SJSA1 (cell line): ENCODE data around the gene IRAK1. TPM values are rescaled to one million over a fixed set of nuclear protein-coding genes. Genes with fewer than 3 reads are reported as not detected.

Experiments used
- DNase-seq, 2 experiments: peaks; one replicate each; pipeline ENCODE4 v3.0.0-alpha.2; 2015 to 2020; ENCODE audit warnings: low spot score in 2 of 2, low read depth in 1 of 2
- H3K27ac ChIP-seq: fragments of 250-450 bp; sonication (Bioruptor Pico); 2 replicates; pipeline ENCODE4 v1.5.1; 2020; ENCODE audit warnings: mild to moderate bottlenecking, moderate library complexity
- H3K27me3 ChIP-seq: fragments of 250-450 bp; sonication (Bioruptor Pico); replicated peaks from 2 replicates; pipeline ENCODE4 v1.5.1; 2020; ENCODE audit warnings: mild to moderate bottlenecking, moderate library complexity
- H3K36me3 ChIP-seq: fragments of 250-450 bp; sonication (Bioruptor Pico); 2 replicates; pipeline ENCODE4 v1.5.1; 2020; ENCODE audit warnings: mild to moderate bottlenecking
- H3K4me1 ChIP-seq: fragments of 250-450 bp; sonication (Bioruptor Pico); replicated peaks from 2 replicates; pipeline ENCODE4 v1.6.1; 2021; ENCODE audit warnings: mild to moderate bottlenecking
- H3K4me3 ChIP-seq: fragments of 250-450 bp; sonication (Bioruptor Pico); 2 replicates; pipeline ENCODE4 v1.5.1; 2020; ENCODE audit warnings: mild to moderate bottlenecking
- H3K9me3 ChIP-seq: fragments of 250-450 bp; sonication (Bioruptor Pico); replicated peaks from 2 replicates; pipeline ENCODE4 v1.5.1; 2020; ENCODE audit warnings: mild to moderate bottlenecking
- total RNA-seq: library from RNA; depleted of rRNA; stranded (reverse); fragments of >200 nt; shearing (Covaris generic); gene quantifications from 2 replicates; pipeline ENCODE4 v1.2.3, GENCODE V29; 2014; rRNA removed

The IRAK1 gene
- total RNA-seq, 1 experiment from 2014 or later = 81.3 TPM

DNA sequence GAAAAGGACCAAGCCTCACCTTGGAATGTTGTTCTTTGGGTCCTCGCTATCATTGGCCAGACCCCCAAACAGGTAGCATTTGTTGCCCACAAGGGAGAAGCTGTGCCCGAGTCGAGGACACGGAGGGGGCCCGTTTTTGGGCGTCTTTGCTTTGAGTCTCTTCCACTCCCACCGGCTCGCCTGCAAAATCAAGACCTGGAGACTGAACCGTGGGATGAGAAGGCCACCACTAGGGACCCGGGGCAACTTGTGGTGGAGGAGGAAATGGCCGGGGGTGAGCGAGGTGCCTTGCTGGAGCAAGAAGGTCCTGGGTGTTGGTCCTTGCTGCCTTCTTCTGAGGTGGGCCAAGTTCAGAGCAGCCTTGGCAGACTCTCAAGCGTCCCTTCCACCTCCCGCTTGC is 55.6 kb downstream of the IRAK1 start:
- Histone ChIP-seq H3K36me3 (peaks cover 72% of the 10 kb centered on the region), H3K27ac (no peak overlapping the region), H3K27me3 (no peaks in the 10 kb centered on the region), H3K4me3 (no peak overlapping the region), H3K4me1 (peaks cover 8% of the 10 kb centered on the region), H3K9me3 (no peaks in the 10 kb centered on the region)
- no peak for DNase-seq

DNA sequence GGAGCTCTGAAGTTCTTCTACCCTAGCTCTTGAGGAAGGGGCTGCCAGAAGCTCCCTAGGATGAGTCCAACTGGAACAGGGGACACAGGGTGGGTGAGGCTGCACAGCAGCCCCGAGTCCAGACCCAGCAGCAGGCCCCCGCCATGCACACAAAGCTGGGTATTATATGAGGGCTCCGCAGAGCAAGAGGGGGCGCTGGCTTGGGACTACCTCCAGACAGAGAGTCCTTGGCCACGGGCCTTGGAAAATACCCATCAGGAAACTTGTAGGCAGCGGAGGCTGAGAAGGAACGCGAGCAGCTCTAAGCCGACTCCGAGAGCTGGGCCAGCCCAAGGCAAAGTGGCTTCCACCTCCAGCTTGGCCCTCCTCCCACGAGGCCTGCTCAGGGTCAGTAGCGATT is 56.2 kb downstream of the IRAK1 start:
- Histone ChIP-seq H3K4me3 (no peak overlapping the region), H3K27me3 (no peaks in the 10 kb centered on the region), H3K27ac (no peak overlapping the region), H3K4me1 (peaks cover 2% of the 10 kb centered on the region), H3K36me3 (peaks cover 71% of the 10 kb centered on the region), H3K9me3 (no peaks in the 10 kb centered on the region)
- no peak for DNase-seq

DNA sequence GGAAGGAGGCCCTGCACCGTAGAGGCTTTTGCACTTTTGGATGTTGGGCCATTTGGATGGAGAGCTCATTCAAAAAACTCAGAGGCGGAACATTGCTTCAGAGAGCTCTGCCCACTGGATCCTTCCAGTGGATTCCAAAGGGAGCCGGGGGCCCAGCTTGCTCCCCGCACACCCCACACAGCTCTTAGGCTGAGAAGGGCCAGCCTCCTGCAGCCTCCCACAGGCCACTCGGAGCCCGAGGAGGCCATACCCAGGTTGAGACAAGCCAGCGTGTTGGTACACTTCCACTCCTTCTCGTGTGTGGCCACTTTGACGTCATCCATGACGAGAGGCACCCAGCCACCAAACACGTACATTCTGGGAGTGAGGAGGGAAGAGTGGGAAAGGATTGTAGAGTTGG is 58.4 kb downstream of the IRAK1 start:
- Histone ChIP-seq H3K27ac (no peak overlapping the region), H3K36me3 (peaks cover 74% of the 10 kb centered on the region), H3K4me1 (no peaks in the 10 kb centered on the region), H3K9me3 (no peaks in the 10 kb centered on the region), H3K4me3 (no peak overlapping the region), H3K27me3 (no peaks in the 10 kb centered on the region)
- DNase-seq = no peak

DNA sequence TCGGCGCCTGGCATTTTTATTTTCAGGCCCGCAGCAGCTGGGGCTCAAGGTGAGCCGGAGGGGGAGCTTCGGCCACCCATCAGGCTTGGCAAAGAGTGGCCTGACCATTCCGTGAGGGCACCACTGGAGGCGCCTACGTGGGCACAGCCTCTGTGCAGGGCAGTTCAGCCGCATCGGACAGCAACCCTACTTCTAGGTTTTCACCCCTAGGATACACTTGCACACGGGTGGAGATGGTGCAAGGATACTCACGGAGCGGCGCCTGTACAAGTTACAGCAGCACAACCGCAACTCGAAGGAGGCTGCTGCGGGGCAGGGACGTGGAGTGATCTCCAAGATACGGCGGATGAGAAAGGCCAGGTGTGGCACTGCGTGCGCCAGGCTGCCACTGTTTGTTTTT is 58.9 kb downstream of the IRAK1 start:
- peaks cover 79% of the 10 kb centered on the region for H3K36me3 ChIP-seq
- H3K4me1 ChIP-seq = no peaks in the 10 kb centered on the region
- H3K27me3 ChIP-seq = no peaks in the 10 kb centered on the region
- no peak for DNase-seq
- H3K27ac ChIP-seq = no peak overlapping the region
- H3K4me3 ChIP-seq = no peak overlapping the region
- H3K9me3 ChIP-seq = no peaks in the 10 kb centered on the region

Other genes starting within 250 kb of the IRAK1 start
- not detected in 2 replicates for gene SRPK3, start 238.9 kb downstream of the IRAK1 start, total RNA-seq
- gene IDH3G, start 225.5 kb downstream of the IRAK1 start, total RNA-seq = 51.0 and 80.1 TPM in 2 replicates
- gene SSR4, start 225.2 kb downstream of the IRAK1 start, total RNA-seq = 139 and 225 TPM in 2 replicates
- 0.09 and 0.79 TPM in 2 replicates for gene PDZD4, start 189.4 kb downstream of the IRAK1 start, total RNA-seq
- 0.05 TPM in 1 of 2 replicates, not detected in the other for gene L1CAM, start 133.7 kb downstream of the IRAK1 start, total RNA-seq
- not detected in 2 replicates for gene AVPR2, start 115.2 kb downstream of the IRAK1 start, total RNA-seq
- gene ARHGAP4, start 93.6 kb downstream of the IRAK1 start, total RNA-seq = 0.63 TPM in 1 of 2 replicates, not detected in the other
- 119 and 155 TPM in 2 replicates for gene NAA10, start 84.9 kb downstream of the IRAK1 start, total RNA-seq
- gene RENBP, start 75.3 kb downstream of the IRAK1 start, total RNA-seq = 0.11 TPM in 1 of 2 replicates, not detected in the other
- 24.6 and 42.8 TPM in 2 replicates for gene HCFC1, start 48.1 kb downstream of the IRAK1 start, total RNA-seq
- gene TMEM187, start 47.1 kb downstream of the IRAK1 start, total RNA-seq = 1.1 TPM in 1 of 2 replicates, not detected in the other
- 20.3 and 26.0 TPM in 2 replicates for gene MECP2, start 77.8 kb upstream of the IRAK1 start, total RNA-seq
- gene OPN1LW, start 124.3 kb upstream of the IRAK1 start, total RNA-seq = not detected in 2 replicates
- gene OPN1MW, start 162.7 kb upstream of the IRAK1 start, total RNA-seq = not detected in 2 replicates
- not detected in 2 replicates for gene OPN1MW2, start 199.9 kb upstream of the IRAK1 start, total RNA-seq
- gene OPN1MW3, start 237.7 kb upstream of the IRAK1 start, total RNA-seq = not detected in 2 replicates